GM12872 (cell line): ENCODE measurements around the gene PRMT3.

ENCODE experiments used
- TF ChIP-seq, protein P1 (sequence below): IDR thresholded peaks from 3 replicates; pipeline ENCODE4 v1.5.1; 2011; ENCODE audit warnings: low read depth, mild to moderate bottlenecking, low read length, moderate library complexity; ENCODE audit not compliant: insufficient read depth

Gene PRMT3

DNA sequence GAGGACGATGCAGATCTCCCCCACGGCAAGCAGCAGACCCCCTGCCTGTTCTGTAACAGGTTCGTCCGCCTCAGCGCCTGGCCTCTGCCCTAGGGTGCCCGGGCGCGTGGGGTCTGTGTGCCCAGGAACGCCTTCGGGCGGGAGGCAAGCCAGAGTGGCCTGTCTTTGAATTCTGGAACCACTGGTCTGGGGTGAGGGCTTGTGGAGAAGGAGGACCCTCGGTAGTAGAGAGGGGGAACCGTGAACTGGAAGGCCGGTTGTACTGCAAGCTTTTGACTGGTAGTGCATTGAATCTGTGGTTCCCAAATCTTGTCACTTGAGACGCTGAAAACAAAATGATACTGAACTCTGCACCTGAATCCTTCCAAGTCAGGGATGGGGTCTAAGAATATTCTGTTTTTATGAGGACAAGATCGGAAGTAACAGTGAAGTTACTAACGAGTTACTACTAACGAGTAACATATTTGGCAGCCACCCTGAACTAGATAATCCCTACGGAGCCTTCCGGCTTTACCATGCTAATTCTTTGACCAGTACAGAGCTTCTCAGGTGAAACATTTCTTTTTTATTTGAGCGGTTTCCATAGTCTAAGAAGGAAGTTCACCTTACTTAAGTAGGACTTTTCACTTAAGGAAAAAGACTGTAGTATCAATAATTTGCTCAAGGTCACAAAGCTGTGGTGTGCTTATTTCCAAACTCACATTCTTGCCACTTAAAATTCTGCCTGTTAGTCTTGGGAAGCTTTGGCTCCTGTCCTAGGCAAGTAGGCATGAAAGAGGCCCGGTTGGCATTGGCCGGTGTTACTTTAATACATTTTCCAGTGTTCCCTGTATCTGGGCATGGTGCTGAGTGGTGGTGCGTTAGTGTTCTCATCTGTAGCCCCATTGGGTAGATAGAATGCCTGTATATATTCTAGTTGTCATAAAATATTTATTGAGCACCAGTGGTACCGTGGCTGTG lies 860 bp downstream of the PRMT3 start:
- TF ChIP-seq, protein P1, sequence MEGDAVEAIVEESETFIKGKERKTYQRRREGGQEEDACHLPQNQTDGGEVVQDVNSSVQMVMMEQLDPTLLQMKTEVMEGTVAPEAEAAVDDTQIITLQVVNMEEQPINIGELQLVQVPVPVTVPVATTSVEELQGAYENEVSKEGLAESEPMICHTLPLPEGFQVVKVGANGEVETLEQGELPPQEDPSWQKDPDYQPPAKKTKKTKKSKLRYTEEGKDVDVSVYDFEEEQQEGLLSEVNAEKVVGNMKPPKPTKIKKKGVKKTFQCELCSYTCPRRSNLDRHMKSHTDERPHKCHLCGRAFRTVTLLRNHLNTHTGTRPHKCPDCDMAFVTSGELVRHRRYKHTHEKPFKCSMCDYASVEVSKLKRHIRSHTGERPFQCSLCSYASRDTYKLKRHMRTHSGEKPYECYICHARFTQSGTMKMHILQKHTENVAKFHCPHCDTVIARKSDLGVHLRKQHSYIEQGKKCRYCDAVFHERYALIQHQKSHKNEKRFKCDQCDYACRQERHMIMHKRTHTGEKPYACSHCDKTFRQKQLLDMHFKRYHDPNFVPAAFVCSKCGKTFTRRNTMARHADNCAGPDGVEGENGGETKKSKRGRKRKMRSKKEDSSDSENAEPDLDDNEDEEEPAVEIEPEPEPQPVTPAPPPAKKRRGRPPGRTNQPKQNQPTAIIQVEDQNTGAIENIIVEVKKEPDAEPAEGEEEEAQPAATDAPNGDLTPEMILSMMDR, result no peak

DNA sequence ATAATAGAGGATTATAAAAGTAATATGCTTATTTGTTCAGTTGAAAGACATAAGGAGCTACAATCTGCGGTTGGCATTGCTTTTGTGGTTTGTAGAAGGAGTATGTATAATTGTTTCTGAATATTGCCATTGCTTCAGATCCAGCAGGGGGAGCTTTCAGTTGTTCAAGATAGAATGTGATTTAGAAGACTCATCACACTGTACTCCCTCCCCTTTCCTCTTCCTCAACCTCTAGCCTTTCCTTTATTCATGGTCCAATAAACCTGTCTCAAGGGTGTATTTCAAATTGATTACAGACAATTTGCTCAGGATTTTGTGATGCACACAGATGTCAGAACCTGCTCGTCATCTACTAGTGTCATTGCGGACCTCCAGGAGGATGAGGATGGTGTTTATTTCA lies 9.8 kb downstream of the PRMT3 start:
- TF ChIP-seq, protein P1, result peak; percentile 67

DNA sequence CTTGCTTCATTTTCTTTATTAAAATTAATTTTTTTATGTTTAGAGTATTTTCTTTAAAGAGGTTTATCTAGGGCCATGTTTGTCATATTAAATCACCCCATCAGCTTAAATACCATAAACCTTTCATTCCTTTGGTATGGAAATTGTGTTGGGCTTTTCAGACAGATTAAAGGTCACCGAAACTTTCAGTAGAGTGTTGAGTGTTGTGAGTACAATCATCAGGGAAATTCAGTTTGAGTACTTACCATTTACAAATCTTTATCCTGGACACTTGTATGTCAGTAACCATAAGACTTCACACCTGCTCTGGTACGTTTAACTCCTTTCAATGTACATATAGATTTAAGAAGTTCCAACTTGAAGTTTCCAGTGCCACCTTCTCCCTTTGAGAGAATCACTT lies 12.0 kb downstream of the PRMT3 start:
- TF ChIP-seq, protein P1, result no peak

DNA sequence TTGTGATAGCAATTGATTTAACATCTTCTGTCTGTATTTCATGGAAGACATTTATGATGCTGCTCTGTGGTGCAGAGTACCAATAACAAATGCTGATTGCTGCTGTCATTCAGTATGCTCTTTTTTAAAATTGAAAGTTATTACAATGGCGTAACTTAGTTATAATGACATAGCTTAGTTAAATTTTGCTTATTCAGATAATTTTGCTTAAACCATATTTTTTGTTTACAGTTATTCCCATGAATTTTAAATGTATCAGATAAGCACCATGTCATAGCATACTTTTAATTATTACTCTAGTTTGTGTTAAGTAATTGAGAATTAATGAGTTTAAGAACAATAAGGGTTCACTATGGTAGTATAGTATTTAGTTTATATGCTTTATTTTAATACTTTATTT lies 15.5 kb downstream of the PRMT3 start:
- TF ChIP-seq, protein P1, result no peak

DNA sequence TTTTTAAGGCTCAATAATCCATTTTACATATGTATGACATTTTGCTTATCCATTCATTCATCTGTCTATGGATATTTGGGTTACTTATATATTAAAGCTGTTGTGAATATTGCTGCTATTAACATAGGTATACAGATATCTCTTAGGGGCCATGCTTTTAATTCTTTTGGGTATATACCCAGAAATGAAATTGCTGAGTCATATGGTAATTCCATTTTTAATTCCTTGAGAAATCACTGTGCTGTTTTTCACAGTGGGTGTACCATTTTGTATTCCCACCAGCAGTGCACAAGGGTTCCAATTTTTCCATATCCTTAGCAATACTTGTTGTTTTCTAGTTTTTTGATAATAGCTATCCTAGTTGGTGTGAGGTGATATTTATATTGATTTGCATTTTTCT lies 19.0 kb downstream of the PRMT3 start:
- TF ChIP-seq, protein P1, result no peak

DNA sequence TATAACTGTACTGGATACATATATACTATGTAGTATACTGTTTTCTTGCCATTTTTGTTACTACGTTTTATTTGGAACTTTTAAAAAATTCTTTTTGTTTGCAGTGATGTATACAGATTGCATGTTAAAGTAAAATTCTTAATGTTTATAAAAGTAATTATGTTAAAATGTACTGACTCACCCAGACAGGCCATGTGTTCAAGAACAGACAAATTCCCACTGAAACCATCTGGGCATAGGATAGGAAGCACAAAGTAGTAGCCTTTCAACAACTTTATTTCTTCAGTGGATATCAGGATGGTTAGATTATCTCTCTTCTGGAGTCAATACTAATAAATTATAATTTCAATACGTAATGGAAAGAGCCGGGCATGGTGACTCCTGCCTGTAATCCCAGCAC lies 19.8 kb downstream of the PRMT3 start:
- TF ChIP-seq, protein P1, result no peak

DNA sequence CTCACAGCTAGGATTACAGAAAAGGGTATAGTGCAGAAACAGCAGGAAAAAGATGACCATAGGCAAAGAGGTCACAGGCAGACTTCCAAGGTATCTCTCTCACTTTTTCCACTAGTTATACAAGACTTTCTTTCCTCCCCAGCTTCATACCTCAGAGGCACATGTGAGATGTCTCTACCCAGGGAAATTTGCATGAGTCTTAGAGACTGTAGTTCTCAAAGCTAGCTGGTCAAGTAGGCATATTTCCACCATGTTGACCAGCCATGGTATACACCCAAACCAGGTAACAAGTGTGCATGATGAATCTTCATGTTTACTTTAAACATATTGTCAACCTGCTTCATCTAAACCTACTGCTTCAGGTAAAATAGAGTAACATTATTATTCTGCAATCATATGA lies 27.9 kb downstream of the PRMT3 start:
- TF ChIP-seq, protein P1, result no peak
